ENCODE data around the gene CDH8.

- TF ChIP-seq CTCF (IDR thresholded peaks at IDR 0.05), result no peak
- TF ChIP-seq EZH2 (IDR thresholded peaks at IDR 0.05), result no peak
- no peak for TF ChIP-seq EZH2phosphoT487 (IDR thresholded peaks at IDR 0.05)
These were observed 98.6 kb downstream of the CDH8 start for GRCh38 chr16:61937646-61938045.

Measured in neural progenitor cell (in vitro differentiated cells).